Neural crest cell (in vitro differentiated cells): ENCODE measurements around the gene DYSF. TPM values are rescaled to one million over a fixed set of nuclear protein-coding genes. Genes with fewer than 3 reads are reported as not detected.

Experiments used
- DNase-seq: peaks from one replicate; pipeline ENCODE4 v3.0.0; 2021; ENCODE audit warnings: low read depth, mixed read lengths, low spot score
- H3K27ac Mint-ChIP-seq: one replicate; pipeline ENCODE4 v1.8.0; 2021; ENCODE audit warnings: mild to moderate bottlenecking, mixed read lengths; ENCODE audit not compliant: unreplicated experiment
- H3K27me3 Mint-ChIP-seq: 2 replicates; pipeline ENCODE4 v1.8.0; 2021; ENCODE audit warnings: low read depth, mild to moderate bottlenecking, mixed read lengths
- H3K36me3 Mint-ChIP-seq: 2 replicates; pipeline ENCODE4 v1.8.0; 2021; ENCODE audit warnings: low read depth, mild to moderate bottlenecking, mixed read lengths
- H3K4me1 Mint-ChIP-seq: 2 replicates; pipeline ENCODE4 v1.8.0; 2021; ENCODE audit warnings: mixed read lengths
- H3K4me3 Mint-ChIP-seq: one replicate; pipeline ENCODE4 v1.8.0; 2021; ENCODE audit warnings: mild to moderate bottlenecking, mixed read lengths
- H3K9me3 Mint-ChIP-seq: 2 replicates; pipeline ENCODE4 v1.8.0; 2021; ENCODE audit warnings: mixed read lengths
- total RNA-seq: library from RNA; stranded (reverse); gene quantifications from 2 replicates; pipeline ENCODE4 v1.2.1, GENCODE V29; 2021
- TF ChIP-seq, protein P1 (sequence below): fragments of 200-600 bp; sonication (generic); conservative IDR thresholded peaks from 2 replicates; pipeline ENCODE4 v1.5.0; 2021; ENCODE audit warnings: antibody characterized with exemption, mild to moderate bottlenecking

DYSF gene
- total RNA-seq, 1 donor from 2014 or later, result 2.2 TPM

DNA sequence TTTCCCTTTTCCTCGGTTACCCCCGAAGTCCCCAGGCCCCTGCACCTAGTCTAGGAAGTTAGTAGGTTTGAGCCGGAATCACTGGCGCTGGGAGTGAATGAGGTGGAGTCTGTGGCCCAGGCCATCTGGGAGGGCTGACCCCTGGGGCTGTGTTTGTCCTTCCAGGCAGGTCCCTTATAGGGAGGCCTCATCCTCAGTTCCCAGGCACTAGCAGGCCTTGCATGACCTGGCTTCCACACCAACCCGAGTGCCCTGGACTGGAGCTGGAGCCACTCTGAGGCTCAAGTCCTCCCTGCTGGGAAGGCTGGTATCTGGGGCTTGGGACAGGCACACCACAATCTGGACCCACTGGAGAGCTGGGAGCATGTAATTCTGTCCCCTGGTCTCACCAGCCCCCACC is 111.0 kb downstream of the DYSF start:
- no peak for DNase-seq
- TF ChIP-seq, protein P1, sequence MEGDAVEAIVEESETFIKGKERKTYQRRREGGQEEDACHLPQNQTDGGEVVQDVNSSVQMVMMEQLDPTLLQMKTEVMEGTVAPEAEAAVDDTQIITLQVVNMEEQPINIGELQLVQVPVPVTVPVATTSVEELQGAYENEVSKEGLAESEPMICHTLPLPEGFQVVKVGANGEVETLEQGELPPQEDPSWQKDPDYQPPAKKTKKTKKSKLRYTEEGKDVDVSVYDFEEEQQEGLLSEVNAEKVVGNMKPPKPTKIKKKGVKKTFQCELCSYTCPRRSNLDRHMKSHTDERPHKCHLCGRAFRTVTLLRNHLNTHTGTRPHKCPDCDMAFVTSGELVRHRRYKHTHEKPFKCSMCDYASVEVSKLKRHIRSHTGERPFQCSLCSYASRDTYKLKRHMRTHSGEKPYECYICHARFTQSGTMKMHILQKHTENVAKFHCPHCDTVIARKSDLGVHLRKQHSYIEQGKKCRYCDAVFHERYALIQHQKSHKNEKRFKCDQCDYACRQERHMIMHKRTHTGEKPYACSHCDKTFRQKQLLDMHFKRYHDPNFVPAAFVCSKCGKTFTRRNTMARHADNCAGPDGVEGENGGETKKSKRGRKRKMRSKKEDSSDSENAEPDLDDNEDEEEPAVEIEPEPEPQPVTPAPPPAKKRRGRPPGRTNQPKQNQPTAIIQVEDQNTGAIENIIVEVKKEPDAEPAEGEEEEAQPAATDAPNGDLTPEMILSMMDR, result no peak
- Mint-ChIP-seq H3K4me3 (no peak overlapping the region), H3K4me1 (no peaks in the 10 kb centered on the region), H3K27me3 (no peaks in the 10 kb centered on the region), H3K9me3 (no peaks in the 10 kb centered on the region), H3K27ac (no peak overlapping the region), H3K36me3 (no peaks in the 10 kb centered on the region)

DNA sequence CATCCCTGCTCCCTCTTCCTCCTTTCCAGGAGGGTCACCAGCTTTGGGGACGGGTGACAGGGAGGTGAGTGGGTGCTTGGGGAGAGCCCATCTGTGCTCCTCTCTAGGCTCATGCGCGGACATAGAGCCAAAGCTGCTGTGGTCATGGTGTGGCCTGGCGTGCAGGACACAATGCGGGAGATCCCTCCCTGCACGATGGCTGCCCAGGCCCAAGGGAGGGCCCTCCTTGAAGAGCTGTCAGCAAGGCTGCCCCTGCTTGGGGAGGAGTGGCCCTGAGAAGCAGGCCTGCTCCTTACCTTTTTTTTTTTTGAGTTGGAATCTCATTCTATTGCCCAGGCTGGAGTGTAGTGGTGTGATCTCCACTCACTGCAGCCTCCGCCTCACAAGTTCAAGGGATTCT is 111.4 kb downstream of the DYSF start:
- Mint-ChIP-seq H3K36me3 (no peaks in the 10 kb centered on the region), H3K27ac (no peak overlapping the region), H3K9me3 (no peaks in the 10 kb centered on the region), H3K27me3 (no peaks in the 10 kb centered on the region), H3K4me1 (no peaks in the 10 kb centered on the region), H3K4me3 (no peak overlapping the region)
- DNase-seq, result no peak
- TF ChIP-seq, protein P1, result no peak

DNA sequence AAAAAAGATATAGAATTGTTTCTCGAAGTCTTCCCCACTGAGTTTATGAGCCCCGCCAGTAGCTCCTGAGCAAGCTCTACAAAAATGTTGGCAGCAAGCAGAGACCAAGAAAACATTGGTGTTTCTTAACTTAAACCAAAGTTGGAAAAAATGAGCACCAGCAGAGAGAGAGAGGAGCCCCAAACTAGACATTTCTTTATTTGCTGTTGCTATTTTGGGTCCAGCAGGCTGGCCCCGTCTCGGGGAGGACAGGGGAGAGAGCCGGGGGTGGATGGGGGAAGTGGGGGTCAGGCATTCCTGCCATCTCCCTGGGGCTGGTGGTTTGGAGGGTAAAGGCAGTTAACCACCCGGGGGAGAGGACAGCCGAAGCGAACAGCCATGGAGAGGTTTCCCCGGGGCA is 113.0 kb downstream of the DYSF start:
- Mint-ChIP-seq H3K4me3 (no peak overlapping the region), H3K4me1 (no peaks in the 10 kb centered on the region), H3K9me3 (no peaks in the 10 kb centered on the region), H3K27me3 (no peaks in the 10 kb centered on the region), H3K36me3 (no peaks in the 10 kb centered on the region), H3K27ac (no peak overlapping the region)
- no peak for DNase-seq
- TF ChIP-seq, protein P1, result no peak

DNA sequence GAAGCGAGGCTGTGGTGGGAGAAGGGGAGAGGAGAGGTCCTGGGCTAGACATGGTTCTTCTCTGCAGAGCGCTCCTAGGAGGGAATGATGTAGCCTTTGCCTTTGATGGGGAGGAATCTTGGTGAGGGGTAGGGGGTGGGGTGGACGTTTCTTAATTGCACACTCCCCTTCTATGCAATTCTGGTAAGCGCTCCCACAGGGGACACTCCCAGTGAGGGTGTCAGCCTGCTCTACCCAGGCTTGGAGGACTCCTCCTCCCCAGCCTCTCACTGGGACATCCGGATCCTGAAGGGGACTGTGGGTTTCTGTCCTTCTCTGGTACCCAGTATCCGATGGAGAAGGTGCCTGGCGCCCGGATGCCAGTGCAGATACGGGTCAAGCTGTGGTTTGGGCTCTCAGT is 114.3 kb downstream of the DYSF start:
- Mint-ChIP-seq H3K27me3 (no peaks in the 10 kb centered on the region), H3K9me3 (no peaks in the 10 kb centered on the region), H3K4me3 (no peak overlapping the region), H3K27ac (no peak overlapping the region), H3K4me1 (no peaks in the 10 kb centered on the region), H3K36me3 (no peaks in the 10 kb centered on the region)
- TF ChIP-seq, protein P1, result no peak
- DNase-seq, result no peak

DNA sequence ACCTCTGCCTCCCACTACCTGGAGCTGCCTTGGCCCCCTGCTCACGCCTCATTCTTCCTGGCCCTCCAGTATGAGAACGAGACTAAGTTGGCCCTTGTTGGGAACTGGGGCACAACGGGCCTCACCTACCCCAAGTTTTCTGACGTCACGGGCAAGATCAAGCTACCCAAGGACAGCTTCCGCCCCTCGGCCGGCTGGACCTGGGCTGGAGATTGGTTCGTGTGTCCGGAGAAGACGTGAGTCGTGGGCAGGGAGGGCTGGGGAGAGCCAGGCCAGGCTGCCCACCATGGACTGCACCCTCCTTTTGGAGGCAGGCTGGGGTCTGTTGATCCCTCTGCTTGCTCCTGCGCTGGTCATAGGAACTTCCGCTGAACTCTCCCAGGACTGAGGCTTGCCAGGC is 114.7 kb downstream of the DYSF start:
- Mint-ChIP-seq H3K9me3 (no peaks in the 10 kb centered on the region), H3K4me3 (no peak overlapping the region), H3K36me3 (no peaks in the 10 kb centered on the region), H3K27me3 (no peaks in the 10 kb centered on the region), H3K4me1 (no peaks in the 10 kb centered on the region), H3K27ac (no peak overlapping the region)
- TF ChIP-seq, protein P1, result no peak
- no peak for DNase-seq

DNA sequence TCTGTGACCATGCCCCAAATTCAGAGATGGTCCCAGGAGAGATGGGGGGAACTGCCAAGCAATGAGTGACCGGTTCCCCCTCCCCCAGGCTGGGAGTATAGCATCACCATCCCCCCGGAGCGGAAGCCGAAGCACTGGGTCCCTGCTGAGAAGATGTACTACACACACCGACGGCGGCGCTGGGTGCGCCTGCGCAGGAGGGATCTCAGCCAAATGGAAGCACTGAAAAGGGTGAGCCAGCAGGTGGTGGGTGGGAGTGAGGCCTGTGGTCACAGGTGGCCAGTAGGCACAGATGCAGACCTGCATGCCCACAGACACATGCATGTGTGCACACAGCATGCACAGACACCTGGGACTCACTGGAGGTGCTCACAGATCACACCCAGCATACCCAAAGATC is 117.2 kb downstream of the DYSF start:
- no peaks in the 10 kb centered on the region for H3K4me1 Mint-ChIP-seq
- no peak overlapping the region for H3K27ac Mint-ChIP-seq
- no peak for DNase-seq
- H3K9me3 Mint-ChIP-seq, result no peaks in the 10 kb centered on the region
- H3K27me3 Mint-ChIP-seq, result no peaks in the 10 kb centered on the region
- H3K36me3 Mint-ChIP-seq, result no peaks in the 10 kb centered on the region
- H3K4me3 Mint-ChIP-seq, result no peak overlapping the region
- TF ChIP-seq, protein P1, result no peak
